Panc1 (cell line): ENCODE results near the gene SPTLC2.

Experiments used
- POLR2AphosphoS5 ChIP-seq: IDR thresholded peaks from 2 replicates; pipeline ENCODE4 v1.6.1; 2012; ENCODE audit warnings: mild to moderate bottlenecking, low read depth, low read length, moderate library complexity
- SIN3A ChIP-seq: IDR thresholded peaks from 2 replicates; pipeline ENCODE4 v1.6.1; 2012; ENCODE audit warnings: low read depth, mild to moderate bottlenecking, low read length, moderate library complexity, borderline replicate concordance; ENCODE audit not compliant: insufficient read depth
- TF ChIP-seq, protein P1 (sequence below): fragments of 450-650 bp; IDR thresholded peaks from 2 replicates; pipeline ENCODE4 v1.5.1; 2017; ENCODE audit warnings: mild to moderate bottlenecking
- TF ChIP-seq, protein P2 (sequence below), 2 experiments: IDR thresholded peaks; 2 replicates each; pipeline ENCODE4 v1.6.1; 2011 to 2012; ENCODE audit warnings: low read depth in 2 of 2, control low read depth in 1 of 2, low read length in 1 of 2, mild to moderate bottlenecking in 1 of 2, moderate library complexity in 1 of 2; ENCODE audit not compliant: insufficient read depth in 1 of 2

DNA sequence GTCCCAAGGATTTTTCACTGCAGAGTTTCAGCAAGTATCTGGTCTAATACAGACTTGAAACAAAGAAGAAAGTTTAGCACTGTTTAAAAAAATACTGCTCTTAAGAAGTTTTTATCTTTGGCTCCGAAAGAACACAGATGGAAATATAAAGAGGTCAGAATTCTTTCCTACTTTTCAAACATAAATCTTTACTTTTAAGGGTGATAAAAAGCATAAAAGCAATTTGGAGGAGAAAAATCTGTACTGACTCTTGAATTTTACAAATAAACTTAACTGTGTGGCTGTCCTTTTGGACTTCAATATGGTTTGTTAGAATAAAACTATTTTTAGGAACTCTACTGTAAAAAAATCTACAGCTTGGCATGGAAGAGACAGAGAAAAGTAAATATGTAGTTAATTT lies 90.2 kb downstream of the SPTLC2 start:
- TF ChIP-seq, protein P1, sequence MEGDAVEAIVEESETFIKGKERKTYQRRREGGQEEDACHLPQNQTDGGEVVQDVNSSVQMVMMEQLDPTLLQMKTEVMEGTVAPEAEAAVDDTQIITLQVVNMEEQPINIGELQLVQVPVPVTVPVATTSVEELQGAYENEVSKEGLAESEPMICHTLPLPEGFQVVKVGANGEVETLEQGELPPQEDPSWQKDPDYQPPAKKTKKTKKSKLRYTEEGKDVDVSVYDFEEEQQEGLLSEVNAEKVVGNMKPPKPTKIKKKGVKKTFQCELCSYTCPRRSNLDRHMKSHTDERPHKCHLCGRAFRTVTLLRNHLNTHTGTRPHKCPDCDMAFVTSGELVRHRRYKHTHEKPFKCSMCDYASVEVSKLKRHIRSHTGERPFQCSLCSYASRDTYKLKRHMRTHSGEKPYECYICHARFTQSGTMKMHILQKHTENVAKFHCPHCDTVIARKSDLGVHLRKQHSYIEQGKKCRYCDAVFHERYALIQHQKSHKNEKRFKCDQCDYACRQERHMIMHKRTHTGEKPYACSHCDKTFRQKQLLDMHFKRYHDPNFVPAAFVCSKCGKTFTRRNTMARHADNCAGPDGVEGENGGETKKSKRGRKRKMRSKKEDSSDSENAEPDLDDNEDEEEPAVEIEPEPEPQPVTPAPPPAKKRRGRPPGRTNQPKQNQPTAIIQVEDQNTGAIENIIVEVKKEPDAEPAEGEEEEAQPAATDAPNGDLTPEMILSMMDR: no peak
- TF ChIP-seq SIN3A: no peak
- TF ChIP-seq POLR2AphosphoS5: no peak
- TF ChIP-seq, protein P2, sequence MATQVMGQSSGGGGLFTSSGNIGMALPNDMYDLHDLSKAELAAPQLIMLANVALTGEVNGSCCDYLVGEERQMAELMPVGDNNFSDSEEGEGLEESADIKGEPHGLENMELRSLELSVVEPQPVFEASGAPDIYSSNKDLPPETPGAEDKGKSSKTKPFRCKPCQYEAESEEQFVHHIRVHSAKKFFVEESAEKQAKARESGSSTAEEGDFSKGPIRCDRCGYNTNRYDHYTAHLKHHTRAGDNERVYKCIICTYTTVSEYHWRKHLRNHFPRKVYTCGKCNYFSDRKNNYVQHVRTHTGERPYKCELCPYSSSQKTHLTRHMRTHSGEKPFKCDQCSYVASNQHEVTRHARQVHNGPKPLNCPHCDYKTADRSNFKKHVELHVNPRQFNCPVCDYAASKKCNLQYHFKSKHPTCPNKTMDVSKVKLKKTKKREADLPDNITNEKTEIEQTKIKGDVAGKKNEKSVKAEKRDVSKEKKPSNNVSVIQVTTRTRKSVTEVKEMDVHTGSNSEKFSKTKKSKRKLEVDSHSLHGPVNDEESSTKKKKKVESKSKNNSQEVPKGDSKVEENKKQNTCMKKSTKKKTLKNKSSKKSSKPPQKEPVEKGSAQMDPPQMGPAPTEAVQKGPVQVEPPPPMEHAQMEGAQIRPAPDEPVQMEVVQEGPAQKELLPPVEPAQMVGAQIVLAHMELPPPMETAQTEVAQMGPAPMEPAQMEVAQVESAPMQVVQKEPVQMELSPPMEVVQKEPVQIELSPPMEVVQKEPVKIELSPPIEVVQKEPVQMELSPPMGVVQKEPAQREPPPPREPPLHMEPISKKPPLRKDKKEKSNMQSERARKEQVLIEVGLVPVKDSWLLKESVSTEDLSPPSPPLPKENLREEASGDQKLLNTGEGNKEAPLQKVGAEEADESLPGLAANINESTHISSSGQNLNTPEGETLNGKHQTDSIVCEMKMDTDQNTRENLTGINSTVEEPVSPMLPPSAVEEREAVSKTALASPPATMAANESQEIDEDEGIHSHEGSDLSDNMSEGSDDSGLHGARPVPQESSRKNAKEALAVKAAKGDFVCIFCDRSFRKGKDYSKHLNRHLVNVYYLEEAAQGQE (IDR thresholded peaks at IDR 0.05; ENCODE audit: insufficient read depth in 1 of 2, low read depth in 2 of 2, low read length in 1 of 2): no peak
